ENCODE data around the gene GEMIN4. TPM values are rescaled to one million over a fixed set of nuclear protein-coding genes. Genes with fewer than 3 reads are reported as not detected.
A peak's percentile ranks its signal among the peaks of the same experiment; 100 is the strongest.
"Not testable (repeated sequence)": the region's sequence is repeated elsewhere in the genome, so short reads cannot be mapped to it uniquely, and the experiment has no call there.

Gene GEMIN4
- polyA plus RNA-seq, 2 of the 4 experiments (the other 2 are of a cell fraction) = 36.1 to 47.6 TPM

- H3K9me3 ChIP-seq; FAIRE-seq; H3K4me1 ChIP-seq; H3K27ac ChIP-seq; H3K4me3 ChIP-seq; DNase-seq (ENCODE audit: low read depth in 1 of 2, low spot score in 1 of 2); H3K4me2 ChIP-seq: not testable (repeated sequence)
- CTCF ChIA-PET = interaction anchor here (0.6 to 19.5 kb wide), 4 partner anchors 64 to 207 kb away, joined by 3 to 428 read pairs (median 3); partner anchors contain the start of genes NXN and TIMM22
- peak; percentile 10 to 30; a peak in 5 of 6 replicates for ATAC-seq
- 93% methylated on average over 27 of the region's 38 CpGs for WGBS (ENCODE audit: missing lambda C conversion rate)
- POLR2A ChIA-PET = interaction anchor here (0.6 kb wide), 1 partner anchor 127 kb away, joined by 4 read pairs; no protein-coding TSS in a partner anchor
Measured at GRCh38 chr17:789931-790873, 38.1 kb upstream of the GEMIN4 start.

GRCh38 chr17:789160-789840 is 37.2 kb upstream of the GEMIN4 start:
- H3K4me3 ChIP-seq = no peak overlapping the region
- ATAC-seq = no peak
- no peak overlapping the region for H3K4me2 ChIP-seq
- peaks cover 8% of the 10 kb centered on the region; the same call in 2 of the 3 replicates for H3K4me1 ChIP-seq
- H3K9me3 ChIP-seq = no peaks in the 10 kb centered on the region
- ChIA-PET CTCF (interaction anchor here (0.6 to 19.5 kb wide), 5 partner anchors 65 to 207 kb away, joined by 3 to 428 read pairs (median 3); partner anchors contain the start of genes NXN and TIMM22), POLR2A (interaction anchor here (1.7 kb wide), 1 partner anchor 11 kb away, joined by 3 read pairs; no protein-coding TSS in a partner anchor)
- no peak for DNase-seq (ENCODE audit: low read depth in 1 of 2, low spot score in 1 of 2)
- H3K27ac ChIP-seq = no peak overlapping the region
- TF ChIP-seq CEBPB (IDR thresholded peaks at IDR 0.05) = no peak
- no peak for TF ChIP-seq HES2 (IDR thresholded peaks at IDR 0.05)
- TF ChIP-seq BCL3 (IDR thresholded peaks at IDR 0.05) = no peak
- TF ChIP-seq KDM5A (IDR thresholded peaks at IDR 0.05) = no peak
- no peak for TF ChIP-seq MAZ (IDR thresholded peaks at IDR 0.05; ENCODE audit: borderline replicate concordance, low read depth, low read length)
- TF ChIP-seq EHF (CRISPR knock-in tag; IDR thresholded peaks at IDR 0.05) = no peak
- TF ChIP-seq HDAC2 (IDR thresholded peaks at IDR 0.05) = no peak
- TF ChIP-seq BHLHE40 (IDR thresholded peaks at IDR 0.05; ENCODE audit: low read depth, low read length) = no peak
- TF ChIP-seq GATA3 (IDR thresholded peaks at IDR 0.05; ENCODE audit: borderline replicate concordance) = no peak
- no peak for TF ChIP-seq RARB (CRISPR knock-in tag; IDR thresholded peaks at IDR 0.05)
- no peak for TF ChIP-seq RCOR1 (IDR thresholded peaks at IDR 0.05; ENCODE audit: low read depth, low read length)
- TF ChIP-seq FOSB (CRISPR knock-in tag; IDR thresholded peaks at IDR 0.05) = no peak
- no peak for TF ChIP-seq TP53 (CRISPR knock-in tag; IDR thresholded peaks at IDR 0.05)
- 92% methylated on average over 14 of the region's 14 CpGs for WGBS (ENCODE audit: missing lambda C conversion rate)
- FAIRE-seq = peak; percentile 28

- FAIRE-seq = no peak
- CTCF ChIA-PET = interaction anchor here (0.6 to 19.5 kb wide), 7 partner anchors 32 to 268 kb away, joined by 3 to 428 read pairs (median 3); partner anchors contain the start of genes NXN and TIMM22
- TF ChIP-seq HDAC2 (IDR thresholded peaks at IDR 0.05) (no peak), MAFK (IDR thresholded peaks at IDR 0.05; ENCODE audit: partially characterized antibody) (no peak), PHF8 (IDR thresholded peaks at IDR 0.05; ENCODE audit: borderline replicate concordance, low read depth) (no peak), REST (IDR thresholded peaks at IDR 0.05) (no peak), BCL3 (IDR thresholded peaks at IDR 0.05) (no peak), SREBF2 (IDR thresholded peaks at IDR 0.05) (no peak), NR3C1 (IDR thresholded peaks at IDR 0.05) (no peak), CHD4 (IDR thresholded peaks at IDR 0.05; ENCODE audit: borderline replicate concordance) (no peak), ZSCAN20 (CRISPR knock-in tag; IDR thresholded peaks at IDR 0.05) (no peak), EHMT2 (IDR thresholded peaks at IDR 0.05; ENCODE audit: low read depth) (no peak)
- peaks cover 13% of the 10 kb centered on the region for H3K4me1 ChIP-seq
- H3K27ac ChIP-seq = no peak overlapping the region
- H3K9me3 ChIP-seq = no peaks in the 10 kb centered on the region
- WGBS (ENCODE audit: missing lambda C conversion rate) = 78% methylated on average over 4 of the region's 4 CpGs
- no peak overlapping the region for H3K4me2 ChIP-seq
- POLR2A ChIA-PET = interaction anchor here (1.7 kb wide), 1 partner anchor 12 kb away, joined by 3 read pairs; no protein-coding TSS in a partner anchor
- no peak for ATAC-seq
- DNase-seq (ENCODE audit: low read depth in 1 of 2, low spot score in 1 of 2) = no peak
- H3K4me3 ChIP-seq = no peak overlapping the region
Measured at GRCh38 chr17:788551-788950, 36.5 kb upstream of the GEMIN4 start.
